Epithelial cell of esophagus (primary cell): ENCODE results near the gene PTGIR.

ENCODE experiments used
- DNase-seq: peaks from one replicate; pipeline ENCODE4 v3.0.0; 2010; ENCODE audit warnings: low read depth
- H3K4me3 ChIP-seq: 2 replicates; pipeline ENCODE4 v1.5.1; 2011; ENCODE audit warnings: mild to moderate bottlenecking, low read length, control low read depth
- TF ChIP-seq, protein P1 (sequence below): IDR thresholded peaks from 2 replicates; pipeline ENCODE4 v1.5.1; 2011; ENCODE audit warnings: low read depth, mild to moderate bottlenecking, low read length, control low read depth, inconsistent platforms; ENCODE audit not compliant: insufficient read depth; ENCODE audit errors: missing control alignments

Gene PTGIR

DNA sequence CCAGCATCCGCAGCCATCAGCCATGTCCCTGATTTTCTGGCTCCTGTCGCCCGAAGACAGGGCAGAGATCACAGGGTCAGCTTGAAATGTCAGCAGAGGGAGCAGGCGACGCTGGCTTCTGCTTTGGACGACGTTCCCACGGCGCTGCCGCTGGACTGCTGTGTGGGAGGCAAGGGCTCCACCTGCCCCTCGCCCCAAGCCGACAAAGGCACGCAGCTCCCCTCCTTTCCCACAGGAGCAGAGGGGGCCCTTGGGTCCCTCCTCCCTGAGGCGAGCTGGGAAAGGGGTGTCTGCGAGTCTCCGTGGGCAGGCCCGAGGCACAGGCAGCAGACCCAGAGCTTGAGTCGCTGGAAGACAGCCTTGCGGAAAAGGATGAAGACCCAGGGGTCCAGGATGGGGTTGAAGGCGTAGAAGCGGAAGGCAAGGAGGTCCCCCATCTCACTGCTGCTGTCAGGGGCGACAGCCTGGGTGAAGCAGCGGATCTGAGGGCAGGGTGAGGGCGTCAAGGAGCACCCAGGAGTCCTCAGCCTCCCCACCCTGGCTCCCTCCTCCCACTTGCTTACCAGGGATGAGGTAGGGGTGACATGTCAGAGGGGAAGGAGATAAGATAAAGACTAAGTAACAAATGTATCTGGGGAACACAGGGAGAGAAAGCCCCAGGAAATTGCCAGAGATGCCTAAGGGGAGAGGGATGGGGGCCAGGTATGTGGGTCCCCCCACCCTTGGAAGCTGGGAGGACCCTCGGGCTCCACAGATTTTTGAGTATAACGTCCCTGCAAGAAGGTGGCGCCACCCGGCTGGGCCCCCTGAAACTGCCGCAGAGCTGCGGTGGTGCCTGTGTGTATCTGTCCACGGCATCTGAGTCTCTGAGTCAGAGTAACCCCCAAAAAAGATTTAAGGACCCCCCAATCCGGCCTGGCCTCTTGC is 3.4 kb downstream of the PTGIR start:
- TF ChIP-seq, protein P1, sequence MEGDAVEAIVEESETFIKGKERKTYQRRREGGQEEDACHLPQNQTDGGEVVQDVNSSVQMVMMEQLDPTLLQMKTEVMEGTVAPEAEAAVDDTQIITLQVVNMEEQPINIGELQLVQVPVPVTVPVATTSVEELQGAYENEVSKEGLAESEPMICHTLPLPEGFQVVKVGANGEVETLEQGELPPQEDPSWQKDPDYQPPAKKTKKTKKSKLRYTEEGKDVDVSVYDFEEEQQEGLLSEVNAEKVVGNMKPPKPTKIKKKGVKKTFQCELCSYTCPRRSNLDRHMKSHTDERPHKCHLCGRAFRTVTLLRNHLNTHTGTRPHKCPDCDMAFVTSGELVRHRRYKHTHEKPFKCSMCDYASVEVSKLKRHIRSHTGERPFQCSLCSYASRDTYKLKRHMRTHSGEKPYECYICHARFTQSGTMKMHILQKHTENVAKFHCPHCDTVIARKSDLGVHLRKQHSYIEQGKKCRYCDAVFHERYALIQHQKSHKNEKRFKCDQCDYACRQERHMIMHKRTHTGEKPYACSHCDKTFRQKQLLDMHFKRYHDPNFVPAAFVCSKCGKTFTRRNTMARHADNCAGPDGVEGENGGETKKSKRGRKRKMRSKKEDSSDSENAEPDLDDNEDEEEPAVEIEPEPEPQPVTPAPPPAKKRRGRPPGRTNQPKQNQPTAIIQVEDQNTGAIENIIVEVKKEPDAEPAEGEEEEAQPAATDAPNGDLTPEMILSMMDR: no peak
- H3K4me3 ChIP-seq: no peak overlapping the region
- no peak for DNase-seq

- TF ChIP-seq, protein P1: no peak
- no peak overlapping the region for H3K4me3 ChIP-seq
- no peak for DNase-seq
Measured at GRCh38 chr19:46620716-46621115, 4.2 kb downstream of the PTGIR start.

- DNase-seq: no peak
- TF ChIP-seq, protein P1: no peak
- no peak overlapping the region for H3K4me3 ChIP-seq
Measured at GRCh38 chr19:46620267-46620666, 4.6 kb downstream of the PTGIR start.

GRCh38 chr19:46618670-46619231 is 6.1 kb downstream of the PTGIR start:
- TF ChIP-seq, protein P1: no peak
- no peak overlapping the region for H3K4me3 ChIP-seq
- DNase-seq: peak; percentile 25

DNA sequence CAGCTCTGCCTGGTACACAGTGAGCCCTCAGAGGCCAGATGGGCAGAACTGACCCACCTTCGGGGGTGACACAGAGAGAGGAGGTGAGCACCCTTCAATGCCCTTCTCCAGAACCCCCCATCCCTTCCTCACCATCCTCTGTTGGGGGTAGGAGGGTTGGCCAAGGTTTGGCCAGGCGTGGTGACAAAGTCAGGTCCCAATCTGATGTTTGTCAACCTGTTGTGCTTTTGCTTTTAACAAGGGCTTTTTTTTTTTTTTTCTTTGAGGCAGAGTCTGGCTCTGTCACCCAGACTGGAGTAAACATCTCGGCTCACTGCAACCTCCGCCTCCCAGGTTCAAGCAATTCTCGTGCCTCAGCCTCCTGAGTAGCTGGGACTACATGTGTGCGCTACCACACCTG is 7.3 kb downstream of the PTGIR start:
- TF ChIP-seq, protein P1: no peak
- no peak for DNase-seq
- no peak overlapping the region for H3K4me3 ChIP-seq

DNA sequence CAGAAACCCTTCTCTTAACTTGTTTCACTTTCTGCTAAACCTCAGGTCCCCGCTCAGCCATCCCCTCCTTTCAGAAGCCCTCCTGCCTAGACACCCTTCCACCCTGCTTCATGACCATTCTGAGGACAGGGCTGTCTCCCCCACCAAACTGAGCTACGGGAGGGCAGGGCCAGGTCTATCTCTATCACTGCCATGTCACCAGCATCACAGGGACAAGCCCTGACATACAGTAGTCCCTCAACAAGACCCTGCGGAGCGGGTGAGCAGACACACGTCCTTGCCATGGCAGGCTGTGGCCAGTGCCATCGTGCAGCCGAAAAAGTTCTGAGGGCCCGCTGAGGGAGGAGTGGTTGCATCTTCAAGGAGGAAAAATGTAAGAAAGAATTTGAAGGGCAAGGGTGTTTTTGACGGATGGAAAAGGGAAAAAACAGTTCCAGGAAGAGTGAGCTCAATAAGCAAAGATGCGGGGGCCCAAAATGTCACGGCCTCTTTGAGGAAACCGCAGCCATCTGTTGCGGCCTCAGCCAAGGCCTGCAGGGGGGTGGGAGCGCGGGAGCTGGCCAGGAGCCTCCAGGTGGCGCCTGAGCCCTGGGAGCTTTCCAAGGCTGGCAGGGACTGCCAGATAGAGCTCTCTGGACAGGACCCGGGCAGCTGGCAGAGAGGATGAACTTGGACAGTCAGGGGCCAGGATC is 8.1 kb downstream of the PTGIR start:
- peak; percentile 68 for DNase-seq

More for the DNA sequence above, 8.1 kb downstream of the PTGIR start:
- H3K4me3 ChIP-seq: no peak overlapping the region
- TF ChIP-seq, protein P1: peak; percentile 72
